WTC11 (cell line): ENCODE measurements around the gene HSD17B12. TPM values are rescaled to one million over a fixed set of nuclear protein-coding genes. Genes with fewer than 3 reads are reported as not detected.

Experiments
- ATAC-seq: fragments of 200-7000 bp; cut with Tn5 transposase; 2 replicates; pipeline ENCODE4 v1.10.0; 2021; ENCODE audit warnings: mild to moderate bottlenecking, moderate library complexity
- CTCF ChIA-PET: fragments of 300-600 bp; sonication (Branson Sonifier 250); formaldehyde crosslinking; loops from one replicate; lab custom pipeline; 2021; ENCODE audit warnings: antibody characterized with exemption; lab: Charles Lee
- POLR2A ChIA-PET: fragments of 350-600 bp; sonication (Branson Sonifier 250); formaldehyde crosslinking; loops from one replicate; lab custom pipeline; 2021; ENCODE audit warnings: antibody characterized with exemption; lab: Charles Lee
- DNase-seq: peaks from one replicate; pipeline ENCODE4 v3.0.0; 2021; ENCODE audit warnings: low spot score
- H3K27ac Mint-ChIP-seq: 2 replicates; pipeline ENCODE4 v1.8.0; 2021; ENCODE audit warnings: mixed read lengths
- H3K27me3 Mint-ChIP-seq: 2 replicates; pipeline ENCODE4 v1.8.0; 2021; ENCODE audit warnings: low read depth, mild to moderate bottlenecking, moderate library complexity, mixed read lengths
- H3K36me3 Mint-ChIP-seq: 2 replicates; pipeline ENCODE4 v1.8.0; 2021; ENCODE audit warnings: mixed read lengths
- H3K4me1 Mint-ChIP-seq: 2 replicates; pipeline ENCODE4 v1.8.0; 2022; ENCODE audit warnings: mixed read lengths
- H3K4me3 Mint-ChIP-seq: 2 replicates; pipeline ENCODE4 v1.8.0; 2021; ENCODE audit warnings: mild to moderate bottlenecking, moderate library complexity, mixed read lengths
- H3K9me3 Mint-ChIP-seq: 2 replicates; pipeline ENCODE4 v1.8.0; 2021; ENCODE audit warnings: mixed read lengths
- ATF2 ChIP-seq: sonication (generic); formaldehyde crosslinking; IDR thresholded peaks from 2 replicates; pipeline ENCODE4 v1.8.1; 2022; ENCODE audit warnings: low read depth, missing genetic modification reagents, borderline replicate concordance
- ATF6 ChIP-seq: sonication (generic); formaldehyde crosslinking; IDR thresholded peaks from 2 replicates; pipeline ENCODE4 v1.8.1; 2023; ENCODE audit warnings: mild to moderate bottlenecking, missing genetic modification reagents
- CBFB ChIP-seq: sonication (generic); formaldehyde crosslinking; IDR thresholded peaks from 2 replicates; pipeline ENCODE4 v1.8.1; 2022; ENCODE audit warnings: mild to moderate bottlenecking, low read depth, missing genetic modification reagents
- CDX4 ChIP-seq: fragments of 250-450 bp; sonication (Bioruptor Pico); IDR thresholded peaks from 2 replicates; pipeline ENCODE4 v1.9.0; 2021; ENCODE audit warnings: moderate library complexity, mild to moderate bottlenecking, inconsistent platforms, borderline replicate concordance
- CREM ChIP-seq: sonication (generic); formaldehyde crosslinking; IDR thresholded peaks from 2 replicates; pipeline ENCODE4 v1.8.1; 2022; ENCODE audit warnings: mild to moderate bottlenecking, missing genetic modification reagents, moderate library complexity
- CTCF ChIP-seq: fragments of 200-600 bp; IDR thresholded peaks from 2 replicates; pipeline ENCODE4 v1.8.0; 2022; ENCODE audit warnings: antibody characterized with exemption
- ETV6 ChIP-seq: sonication (generic); formaldehyde crosslinking; IDR thresholded peaks from 2 replicates; pipeline ENCODE4 v1.8.1; 2022; ENCODE audit warnings: mild to moderate bottlenecking, missing genetic modification reagents
- FOXK1 ChIP-seq: sonication (generic); formaldehyde crosslinking; IDR thresholded peaks from 2 replicates; pipeline ENCODE4 v1.8.0; 2022; ENCODE audit warnings: mild to moderate bottlenecking, moderate library complexity, missing genetic modification reagents
- FOXP1 ChIP-seq: sonication (generic); formaldehyde crosslinking; IDR thresholded peaks from 2 replicates; pipeline ENCODE4 v1.8.0; 2022; ENCODE audit warnings: missing genetic modification reagents, mild to moderate bottlenecking, moderate library complexity, borderline replicate concordance
- GABPB1 ChIP-seq: sonication (generic); formaldehyde crosslinking; IDR thresholded peaks from 2 replicates; pipeline ENCODE4 v1.8.1; 2023; ENCODE audit warnings: mild to moderate bottlenecking, missing genetic modification reagents
- HMGA2 ChIP-seq: fragments of 250-450 bp; sonication (Bioruptor Pico); IDR thresholded peaks from 2 replicates; pipeline ENCODE4 v1.4.0; 2021; ENCODE audit warnings: mild to moderate bottlenecking, moderate library complexity
- IRF2 ChIP-seq: sonication (generic); formaldehyde crosslinking; IDR thresholded peaks from 2 replicates; pipeline ENCODE4 v1.8.0; 2022; ENCODE audit warnings: low read depth, missing genetic modification reagents, borderline replicate concordance
- JUN ChIP-seq: sonication (generic); formaldehyde crosslinking; IDR thresholded peaks from 2 replicates; pipeline ENCODE4 v1.8.0; 2023; ENCODE audit warnings: mild to moderate bottlenecking, missing genetic modification reagents
- MXD4 ChIP-seq: fragments of 250-450 bp; sonication (Bioruptor Pico); IDR thresholded peaks from 2 replicates; pipeline ENCODE4 v1.8.0; 2021; ENCODE audit warnings: mild to moderate bottlenecking, moderate library complexity, borderline replicate concordance
- SP1 ChIP-seq: sonication (generic); formaldehyde crosslinking; conservative IDR thresholded peaks from 2 replicates; pipeline ENCODE4 v1.8.1; 2022; ENCODE audit warnings: missing genetic modification reagents
- TEAD1 ChIP-seq: sonication (generic); formaldehyde crosslinking; IDR thresholded peaks from 2 replicates; pipeline ENCODE4 v1.8.0; 2022; ENCODE audit warnings: mild to moderate bottlenecking, missing genetic modification reagents
- TP53 ChIP-seq: sonication (generic); formaldehyde crosslinking; IDR thresholded peaks from 2 replicates; pipeline ENCODE4 v1.8.1; 2023; ENCODE audit warnings: mild to moderate bottlenecking, missing genetic modification reagents
- ZNF232 ChIP-seq: sonication (generic); formaldehyde crosslinking; IDR thresholded peaks from 2 replicates; pipeline ENCODE4 v1.8.0; 2022; ENCODE audit warnings: mild to moderate bottlenecking, missing genetic modification reagents
- ZNF263 ChIP-seq: sonication (generic); formaldehyde crosslinking; IDR thresholded peaks from 2 replicates; pipeline ENCODE4 v1.8.1; 2022; ENCODE audit warnings: low read depth, mild to moderate bottlenecking, moderate library complexity, missing genetic modification reagents
- ZNF317 ChIP-seq: sonication (generic); formaldehyde crosslinking; IDR thresholded peaks from 2 replicates; pipeline ENCODE4 v1.8.1; 2023; ENCODE audit warnings: low read depth, mild to moderate bottlenecking, moderate library complexity, missing genetic modification reagents, borderline replicate concordance
- ZNF425 ChIP-seq: fragments of 250-450 bp; sonication (Bioruptor Pico); conservative IDR thresholded peaks from 2 replicates; pipeline ENCODE4 v1.9.0; 2021; ENCODE audit warnings: mild to moderate bottlenecking
- ZNF512 ChIP-seq: sonication (generic); formaldehyde crosslinking; IDR thresholded peaks from 2 replicates; pipeline ENCODE4 v1.8.1; 2022; ENCODE audit warnings: missing genetic modification reagents, borderline replicate concordance
- ZNF532 ChIP-seq: fragments of 250-450 bp; sonication (Bioruptor Pico); IDR thresholded peaks from 2 replicates; pipeline ENCODE4 v1.9.0; 2021; ENCODE audit warnings: mild to moderate bottlenecking, borderline replicate concordance
- ZNF671 ChIP-seq: fragments of 250-450 bp; sonication (Bioruptor Pico); IDR thresholded peaks from 2 replicates; pipeline ENCODE4 v1.8.0; 2021; ENCODE audit warnings: mild to moderate bottlenecking
- total RNA-seq: library from RNA; stranded (reverse); gene quantifications from 3 replicates; pipeline ENCODE4 v1.2.3, GENCODE V29; 2021

Gene HSD17B12
- total RNA-seq, 1 experiment from 2014 or later = 149 TPM

- no peak for ATAC-seq
- H3K9me3 Mint-ChIP-seq = no peaks in the 10 kb centered on the region
- TF ChIP-seq SP1 (CRISPR knock-in tag) = no peak
- TF ChIP-seq ZNF671 = no peak
- TF ChIP-seq JUN (CRISPR knock-in tag) = no peak
- no peak for TF ChIP-seq ZNF317 (CRISPR knock-in tag)
- no peak for TF ChIP-seq ZNF425 (CRISPR knock-in tag)
- no peak for TF ChIP-seq IRF2
- no peak for TF ChIP-seq CDX4
- no peak for TF ChIP-seq ATF6 (CRISPR knock-in tag)
- TF ChIP-seq TEAD1 (CRISPR knock-in tag) = no peak
- no peak for TF ChIP-seq ZNF232 (CRISPR knock-in tag)
- no peak for TF ChIP-seq TP53
- no peak for TF ChIP-seq CBFB (CRISPR knock-in tag)
- TF ChIP-seq FOXP1 = no peak
- TF ChIP-seq GABPB1 = no peak
- no peak for TF ChIP-seq CREM (CRISPR knock-in tag)
- TF ChIP-seq ETV6 (CRISPR knock-in tag) = no peak
- POLR2A ChIA-PET = no interaction called here
- H3K36me3 Mint-ChIP-seq = peaks cover 24% of the 10 kb centered on the region
- CTCF ChIA-PET = no interaction called here
- H3K4me3 Mint-ChIP-seq = no peak overlapping the region
- H3K27ac Mint-ChIP-seq = no peak overlapping the region
- no peaks in the 10 kb centered on the region for H3K4me1 Mint-ChIP-seq
- no peak for DNase-seq
- H3K27me3 Mint-ChIP-seq = no peaks in the 10 kb centered on the region
These were observed 173.2 kb downstream of the HSD17B12 start for GRCh38 chr11:43853781-43854180.

- Mint-ChIP-seq H3K4me1 (no peaks in the 10 kb centered on the region), H3K9me3 (peaks cover 9% of the 10 kb centered on the region), H3K4me3 (no peak overlapping the region), H3K36me3 (peaks cover 24% of the 10 kb centered on the region), H3K27ac (no peak overlapping the region), H3K27me3 (no peaks in the 10 kb centered on the region; the same call in 1 of the 2 replicates)
- ChIA-PET POLR2A (no interaction called here), CTCF (interaction anchor here (0.7 to 1.1 kb wide), 2 partner anchors 290 to 353 kb away, joined by 3 read pairs; no protein-coding TSS in a partner anchor)
- ATAC-seq (no peak), DNase-seq (no peak)
- TF ChIP-seq ZNF512 (CRISPR knock-in tag) = no peak
- TF ChIP-seq HMGA2 (CRISPR knock-in tag) = no peak
- TF ChIP-seq MXD4 (CRISPR knock-in tag) = no peak
- TF ChIP-seq ZNF532 (CRISPR knock-in tag) = no peak
- no peak for TF ChIP-seq ATF2 (CRISPR knock-in tag)
- TF ChIP-seq FOXK1 (CRISPR knock-in tag) = no peak
- no peak for TF ChIP-seq ZNF263
- no peak for TF ChIP-seq CTCF
- TF ChIP-seq TEAD1 (CRISPR knock-in tag) = no peak
These were observed 176.5 kb downstream of the HSD17B12 start for GRCh38 chr11:43856993-43857392.
